HUES6 (cell line): ENCODE results near the gene FBXW4.

Experiments
- H3K27ac ChIP-seq: 2 replicates; pipeline ENCODE4 v1.7.0; 2013; ENCODE audit warnings: low read depth, mild to moderate bottlenecking, low read length, inconsistent platforms
- H3K27me3 ChIP-seq: 2 replicates; pipeline ENCODE4 v1.6.1; 2013; ENCODE audit warnings: low read length; ENCODE audit not compliant: control insufficient read depth, insufficient read depth
- H3K36me3 ChIP-seq: 2 replicates; pipeline ENCODE4 v1.6.1; 2013; ENCODE audit warnings: low read length; ENCODE audit not compliant: control insufficient read depth, insufficient read depth
- H3K4me1 ChIP-seq: 2 replicates; pipeline ENCODE4 v1.6.1; 2013; ENCODE audit warnings: low read length; ENCODE audit not compliant: control insufficient read depth, insufficient read depth
- H3K4me3 ChIP-seq: 2 replicates; pipeline ENCODE4 v1.5.1; 2013; ENCODE audit warnings: low read depth, low read length
- H3K9ac ChIP-seq: one replicate; pipeline ENCODE4 v1.6.1; 2013; ENCODE audit warnings: mild to moderate bottlenecking, low read length
- H3K9me3 ChIP-seq: 2 replicates; pipeline ENCODE4 v1.6.1; 2013; ENCODE audit warnings: low read depth, low read length; ENCODE audit not compliant: control insufficient read depth, insufficient read depth

Gene FBXW4

DNA sequence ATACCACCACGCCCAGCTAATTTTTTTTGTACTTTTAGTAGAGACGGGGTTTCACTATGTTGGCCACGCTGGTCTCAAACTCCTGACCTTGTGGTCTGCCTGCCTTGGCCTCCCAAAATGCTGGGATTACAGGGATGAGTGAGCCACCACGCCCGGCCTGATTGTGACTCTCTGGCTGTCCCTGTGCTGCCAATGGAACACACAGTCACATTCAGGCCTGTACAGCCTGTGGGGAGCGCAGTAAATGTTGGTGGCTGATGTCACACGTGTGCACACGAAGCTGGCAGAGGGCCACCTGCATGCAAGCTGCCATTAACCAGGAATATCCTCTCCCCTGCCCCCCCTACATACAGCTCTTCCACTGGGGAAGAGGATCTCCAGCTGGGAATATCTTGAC lies 129.0 kb downstream of the FBXW4 start:
- Histone ChIP-seq H3K36me3 (no peaks in the 10 kb centered on the region), H3K4me1 (peaks cover 8% of the 10 kb centered on the region), H3K9ac (no peak overlapping the region), H3K9me3 (no peaks in the 10 kb centered on the region), H3K27me3 (peaks cover 59% of the 10 kb centered on the region), H3K4me3 (peak overlapping the region; percentile 25; the same call in 1 of the 2 replicates), H3K27ac (no peak overlapping the region)

DNA sequence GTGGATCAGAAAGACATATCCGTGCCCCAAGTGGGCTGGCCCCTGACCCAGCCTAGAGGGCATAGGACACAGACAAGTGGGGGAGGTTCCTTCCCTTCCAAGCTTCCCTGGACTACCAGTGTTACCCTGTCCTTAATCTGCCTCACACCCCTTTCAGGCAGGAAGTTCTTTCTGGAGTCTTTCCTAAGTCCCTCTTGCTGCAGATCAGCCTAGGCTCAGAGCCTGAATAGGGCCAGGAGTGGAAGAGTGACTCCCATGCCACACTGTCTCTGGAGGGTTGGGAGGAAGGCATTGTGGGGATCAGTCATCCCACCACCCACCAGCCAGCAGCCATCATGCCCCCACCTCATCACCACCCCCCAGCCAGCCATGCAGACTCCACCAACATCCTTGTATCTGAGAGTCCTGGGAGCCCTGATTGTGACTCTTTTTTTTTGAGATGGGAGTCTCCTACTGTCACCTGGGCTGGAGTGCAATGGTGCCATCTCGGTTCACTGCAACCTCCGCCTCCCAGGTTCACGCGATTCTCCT lies 129.5 kb downstream of the FBXW4 start:
- Histone ChIP-seq H3K27ac (no peak overlapping the region), H3K9ac (no peak overlapping the region), H3K27me3 (peaks cover 54% of the 10 kb centered on the region), H3K36me3 (no peaks in the 10 kb centered on the region), H3K4me1 (peaks cover 3% of the 10 kb centered on the region), H3K9me3 (no peaks in the 10 kb centered on the region), H3K4me3 (no peak overlapping the region)

DNA sequence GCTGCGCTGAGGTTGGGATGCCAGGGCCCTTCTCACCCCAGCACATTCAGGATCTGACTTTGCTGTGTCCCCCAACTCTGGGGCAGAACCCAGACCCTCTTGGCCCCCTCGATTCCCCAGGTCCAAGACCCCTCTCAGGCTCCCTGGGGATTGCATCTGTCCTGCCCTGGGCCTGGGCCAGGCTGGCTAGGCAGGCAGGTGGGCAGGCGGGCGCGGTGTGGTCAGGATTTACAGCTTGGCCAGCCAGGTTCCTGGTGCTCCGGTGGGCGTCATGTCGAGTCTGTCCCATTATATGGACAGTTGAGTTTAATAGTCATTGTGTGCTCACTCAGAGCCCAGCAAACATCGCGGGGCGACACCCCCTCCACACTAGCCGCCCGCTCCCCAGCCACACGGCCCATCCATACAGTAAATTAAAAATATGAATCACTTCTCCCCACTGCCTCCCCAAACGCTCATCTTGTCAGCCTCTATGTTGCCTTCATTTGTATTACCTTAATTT lies 130.4 kb downstream of the FBXW4 start:
- H3K27ac ChIP-seq, result no peak overlapping the region
- H3K4me3 ChIP-seq, result no peak overlapping the region
- no peak overlapping the region for H3K9ac ChIP-seq

DNA sequence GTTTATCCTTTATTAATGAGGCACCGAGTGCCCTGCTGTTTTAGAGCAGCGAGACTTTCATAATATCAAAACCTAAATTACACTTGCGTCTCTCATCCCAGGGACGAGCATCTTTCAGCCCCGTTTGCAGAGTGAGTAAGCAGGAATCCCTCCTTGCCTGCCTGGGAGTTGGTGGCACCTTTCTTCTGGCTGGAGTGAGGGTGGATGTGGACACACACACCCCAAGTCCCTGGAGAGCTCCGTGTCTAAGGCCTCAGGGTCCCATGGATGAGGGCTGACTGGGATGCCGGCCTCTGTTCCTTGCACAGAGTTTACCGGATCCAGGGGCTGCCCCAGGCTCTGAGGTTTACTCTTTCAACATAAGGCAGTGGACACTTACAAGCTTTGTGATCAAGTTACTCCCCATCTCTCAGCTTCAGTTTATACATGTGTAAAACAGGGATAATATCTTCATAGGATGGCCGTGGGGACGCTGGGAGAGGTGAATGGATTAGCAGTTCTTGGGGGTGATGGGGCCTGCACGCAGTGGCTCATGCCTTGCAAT lies 131.4 kb downstream of the FBXW4 start:
- Histone ChIP-seq H3K9me3 (no peaks in the 10 kb centered on the region), H3K27me3 (peaks cover 38% of the 10 kb centered on the region), H3K9ac (no peak overlapping the region), H3K27ac (no peak overlapping the region), H3K4me3 (no peak overlapping the region), H3K4me1 (peaks cover 5% of the 10 kb centered on the region), H3K36me3 (no peaks in the 10 kb centered on the region)

More for the DNA sequence above, 130.4 kb downstream of the FBXW4 start:
- no peaks in the 10 kb centered on the region for H3K36me3 ChIP-seq
- H3K9me3 ChIP-seq, result no peaks in the 10 kb centered on the region
- H3K4me1 ChIP-seq, result peaks cover 3% of the 10 kb centered on the region; the same call in 1 of the 2 replicates
- H3K27me3 ChIP-seq, result peaks cover 47% of the 10 kb centered on the region

DNA sequence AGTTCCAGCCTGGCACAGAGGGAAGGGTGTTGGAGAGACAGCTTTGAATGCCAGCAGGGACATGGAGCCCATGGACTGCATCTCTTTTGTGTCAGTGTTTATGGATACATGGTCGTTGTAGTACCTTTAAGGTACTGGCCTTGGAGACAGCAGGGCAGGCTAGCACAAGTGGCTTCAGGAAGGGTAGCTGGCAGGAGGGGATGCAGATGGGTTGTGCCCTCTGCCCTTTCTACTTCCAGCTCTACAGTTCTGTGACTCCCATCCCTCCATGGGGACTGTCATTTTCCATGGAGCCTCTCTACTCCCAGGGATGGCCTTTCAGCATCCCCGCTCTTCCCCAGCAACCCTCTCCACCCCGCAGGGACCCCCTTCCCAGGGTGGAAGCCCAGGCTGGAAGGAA lies 132.0 kb downstream of the FBXW4 start:
- H3K4me3 ChIP-seq, result no peak overlapping the region
- no peaks in the 10 kb centered on the region for H3K36me3 ChIP-seq
- H3K9ac ChIP-seq, result no peak overlapping the region
- no peak overlapping the region for H3K27ac ChIP-seq
- peaks cover 32% of the 10 kb centered on the region for H3K27me3 ChIP-seq
- peaks cover 10% of the 10 kb centered on the region for H3K4me1 ChIP-seq
- no peaks in the 10 kb centered on the region for H3K9me3 ChIP-seq

DNA sequence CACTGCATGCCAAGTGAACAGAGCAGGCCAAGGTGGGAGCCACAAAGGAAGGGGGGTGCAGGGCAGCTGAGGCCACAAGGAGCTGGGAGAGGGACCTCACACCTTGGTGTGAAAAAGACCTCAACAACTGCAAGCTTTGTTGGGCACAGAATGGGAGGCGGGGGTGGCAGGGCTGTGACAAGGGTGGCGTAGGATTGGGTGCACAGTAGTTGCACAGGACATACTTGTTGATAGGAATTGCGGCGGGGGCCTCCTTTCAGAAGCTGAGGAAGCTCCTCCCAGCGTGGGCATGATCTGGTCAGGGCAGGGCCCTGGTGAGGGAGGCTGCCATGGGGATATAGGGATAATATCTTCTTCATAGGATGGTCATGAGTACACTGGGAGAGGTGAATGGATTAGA lies 132.7 kb downstream of the FBXW4 start:
- peaks cover 14% of the 10 kb centered on the region for H3K4me1 ChIP-seq
- no peaks in the 10 kb centered on the region for H3K9me3 ChIP-seq

DNA sequence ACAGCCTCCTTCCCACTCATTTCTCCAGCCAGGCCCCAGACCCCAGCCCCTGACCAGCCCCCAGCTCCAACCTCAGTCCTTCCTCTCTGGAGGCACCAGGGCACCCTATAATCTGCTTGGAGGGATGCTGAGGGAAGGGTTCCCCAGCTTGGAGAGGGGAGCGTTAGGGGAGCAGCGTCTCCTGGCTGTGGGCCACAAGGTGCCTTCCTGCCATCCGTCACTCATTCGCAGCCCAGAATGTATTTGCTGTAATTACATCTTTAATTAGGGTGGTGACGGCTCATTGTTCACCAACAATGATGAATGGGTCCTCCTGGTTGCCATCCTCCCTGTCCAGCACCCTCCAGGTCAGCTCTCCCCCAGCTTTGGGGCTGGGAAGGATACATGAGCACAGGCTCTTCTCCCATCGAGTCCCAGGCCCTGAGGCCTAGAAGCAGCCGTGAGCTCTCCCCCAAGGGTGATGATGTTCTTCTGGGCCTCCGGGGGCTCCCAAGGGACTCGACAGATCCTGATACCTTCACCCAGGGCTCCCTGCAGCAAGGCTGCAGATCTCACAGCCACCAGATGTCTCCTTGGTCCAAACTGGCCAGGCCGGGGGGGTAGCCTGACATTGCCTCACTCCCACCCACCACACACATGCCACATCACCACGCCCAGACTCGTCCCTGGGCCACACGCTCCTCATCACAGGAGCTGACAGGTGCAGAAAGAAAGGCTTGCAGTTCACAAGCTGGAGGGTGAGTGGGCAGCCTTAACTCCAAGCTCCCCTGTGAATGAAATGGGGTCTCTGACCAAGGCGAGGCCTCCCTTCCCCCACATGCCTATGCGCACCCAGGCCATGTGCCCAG lies 133.7 kb downstream of the FBXW4 start:
- Histone ChIP-seq H3K9ac (no peak overlapping the region), H3K27me3 (peaks cover 15% of the 10 kb centered on the region), H3K4me3 (no peak overlapping the region), H3K4me1 (peaks cover 13% of the 10 kb centered on the region), H3K9me3 (no peaks in the 10 kb centered on the region), H3K27ac (no peak overlapping the region), H3K36me3 (no peaks in the 10 kb centered on the region)

More for the DNA sequence above, 132.7 kb downstream of the FBXW4 start:
- H3K4me3 ChIP-seq, result no peak overlapping the region
- no peak overlapping the region for H3K9ac ChIP-seq
- no peaks in the 10 kb centered on the region for H3K36me3 ChIP-seq
- H3K27me3 ChIP-seq, result peaks cover 24% of the 10 kb centered on the region
- H3K27ac ChIP-seq, result no peak overlapping the region
